HG03460 (cell line): ENCODE measurements around the gene EIF4G1.
"Not testable (repeated sequence)": the region's sequence is repeated elsewhere in the genome, so short reads cannot be mapped to it uniquely, and the experiment has no call there.

Experiments
- ATAC-seq: cut with Tn5 transposase; IDR thresholded peaks from one replicate; pipeline ENCODE4 v1.9.1; 2021; ENCODE audit not compliant: unreplicated experiment

Gene EIF4G1

DNA sequence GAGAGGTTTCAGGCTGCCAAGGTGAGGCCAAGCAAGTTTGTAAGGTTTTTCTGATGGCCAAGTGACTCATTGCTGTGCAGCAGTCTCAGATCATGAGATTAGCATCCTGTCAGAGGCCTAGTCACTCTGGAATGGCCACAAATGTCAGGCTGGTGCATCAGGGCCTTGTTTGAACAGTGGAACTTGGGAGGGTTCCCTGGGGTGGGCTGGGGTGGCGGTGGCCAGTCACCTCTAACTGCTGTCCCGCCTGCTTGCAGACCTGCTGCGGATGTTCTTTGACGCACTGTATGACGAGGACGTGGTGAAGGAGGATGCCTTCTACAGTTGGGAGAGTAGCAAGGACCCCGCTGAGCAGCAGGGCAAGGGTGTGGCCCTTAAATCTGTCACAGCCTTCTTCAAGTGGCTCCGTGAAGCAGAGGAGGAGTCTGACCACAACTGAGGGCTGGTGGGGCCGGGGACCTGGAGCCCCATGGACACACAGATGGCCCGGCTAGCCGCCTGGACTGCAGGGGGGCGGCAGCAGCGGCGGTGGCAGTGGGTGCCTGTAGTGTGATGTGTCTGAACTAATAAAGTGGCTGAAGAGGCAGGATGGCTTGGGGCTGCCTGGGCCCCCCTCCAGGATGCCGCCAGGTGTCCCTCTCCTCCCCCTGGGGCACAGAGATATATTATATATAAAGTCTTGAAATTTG is 20.2 kb downstream of the EIF4G1 start:
- no peak for ATAC-seq

DNA sequence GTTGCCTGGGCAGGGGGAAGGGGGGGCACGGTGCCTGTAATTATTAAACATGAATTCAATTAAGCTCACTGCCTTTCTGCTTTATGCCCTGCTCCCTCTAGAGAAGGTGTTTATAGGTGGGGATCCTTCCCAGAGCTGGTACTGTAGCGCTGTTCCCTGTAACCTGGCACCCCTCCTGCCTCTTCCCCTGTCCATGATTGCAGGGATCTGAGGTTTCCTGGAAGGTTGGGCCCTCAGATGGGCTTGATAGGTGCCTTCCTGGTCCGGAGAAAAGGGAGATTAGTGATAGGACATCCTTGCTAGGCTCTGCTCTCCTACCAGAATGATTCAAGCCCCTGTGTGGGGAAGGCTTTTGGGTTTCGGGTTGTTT is 20.9 kb downstream of the EIF4G1 start:
- no peak for ATAC-seq

DNA sequence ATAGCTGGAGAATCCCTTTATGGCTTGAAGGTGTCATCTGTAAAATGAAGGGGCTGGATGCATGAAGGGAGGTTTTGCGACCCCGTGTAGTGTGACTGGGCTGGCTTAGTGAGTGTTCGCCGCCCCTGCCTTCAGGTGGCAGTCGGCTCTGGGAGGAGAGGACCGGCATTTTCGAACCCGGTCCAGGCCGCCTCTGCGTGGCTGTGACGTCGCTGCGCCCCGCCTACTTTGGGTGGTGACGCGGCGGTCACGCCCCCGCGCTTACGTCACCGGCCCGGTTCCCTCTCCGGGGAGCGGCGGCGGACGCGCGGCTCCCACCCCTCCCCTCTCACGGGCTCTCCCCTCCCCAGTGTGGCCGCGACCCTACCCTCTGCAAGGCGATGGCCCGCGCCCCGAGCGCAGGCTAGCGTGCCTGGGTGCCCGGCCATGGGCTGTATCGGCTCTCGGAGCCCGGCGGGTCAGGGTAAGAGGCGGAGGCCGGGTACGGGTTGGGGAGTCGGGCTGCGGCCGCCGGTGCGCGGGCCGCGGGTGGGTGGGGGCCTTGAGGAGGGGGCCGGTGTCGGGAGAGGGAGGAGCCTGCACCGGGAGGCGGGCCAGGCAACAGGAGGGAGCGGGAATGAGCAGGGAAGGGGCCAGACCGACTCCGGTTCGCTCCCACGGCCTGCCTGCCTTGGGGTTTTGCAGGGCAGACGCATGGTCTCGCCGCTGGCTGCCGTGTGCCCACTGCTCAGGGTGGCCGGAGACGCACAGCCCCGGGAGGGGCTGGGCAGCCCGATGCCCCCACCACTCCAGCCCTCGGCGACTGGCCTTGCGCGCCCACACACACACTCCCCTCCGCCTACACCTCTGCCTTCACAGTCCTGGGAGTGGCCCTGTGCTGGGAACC is 21.5 kb downstream of the EIF4G1 start:
- ATAC-seq, result peak; percentile 76

DNA sequence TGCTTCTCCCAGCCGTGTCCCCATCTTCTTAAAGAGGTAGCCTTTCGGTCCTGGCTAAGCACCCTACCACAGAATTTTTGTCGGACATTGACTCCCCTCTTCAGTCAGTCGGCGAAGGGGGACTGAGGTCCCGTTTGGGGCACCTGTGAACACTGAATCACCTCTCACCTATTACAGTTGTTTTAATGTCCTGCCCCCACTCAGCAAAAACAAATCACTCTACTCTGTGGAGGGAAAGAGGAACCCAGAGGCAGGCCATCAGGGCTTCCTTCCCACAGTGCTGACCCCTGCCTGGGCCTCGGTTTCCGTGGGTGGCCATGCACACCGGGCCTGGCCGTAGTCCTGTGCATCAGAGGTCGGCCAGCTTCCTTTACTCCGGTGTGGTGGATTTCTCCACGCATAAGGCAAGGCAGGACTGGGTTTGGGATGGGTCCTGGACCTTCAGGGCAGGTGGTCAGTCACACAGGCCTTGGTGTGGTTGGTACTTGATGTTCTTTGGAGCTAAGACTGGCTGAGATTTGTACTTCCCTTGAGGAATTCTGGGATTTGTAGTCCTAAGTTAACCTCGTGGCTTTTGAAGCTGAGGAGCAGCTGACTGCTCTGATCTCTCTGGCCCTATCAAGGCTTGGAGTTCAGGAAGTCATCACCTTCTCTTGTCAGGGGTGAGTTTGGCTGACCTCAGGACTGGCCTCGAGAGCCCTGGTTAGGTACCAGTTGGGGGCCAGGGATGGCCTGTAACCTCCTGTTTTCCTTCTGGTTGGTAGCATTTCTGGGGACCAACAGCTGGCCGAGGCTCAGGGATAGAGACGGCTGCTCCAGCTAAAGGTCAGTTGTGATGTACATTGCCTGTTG is 22.4 kb downstream of the EIF4G1 start:
- ATAC-seq, result no peak

DNA sequence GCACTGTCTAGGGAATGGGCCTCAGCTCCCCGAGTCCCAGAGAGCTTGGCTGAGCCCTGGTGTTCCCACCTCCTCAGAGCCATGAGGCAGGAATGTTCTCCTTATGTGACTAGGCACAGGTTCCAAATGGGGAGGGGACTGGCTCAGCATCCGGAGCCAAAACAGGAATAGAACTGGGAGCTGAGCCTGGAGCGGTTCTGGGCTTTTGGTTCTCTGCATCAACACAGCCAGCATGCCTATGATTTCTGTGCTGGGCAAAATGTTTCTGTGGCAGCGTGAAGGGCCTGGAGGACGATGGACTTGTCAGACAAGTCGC is 23.0 kb downstream of the EIF4G1 start, which contains the start of gene FAM131A:
Gene FAM131A, plus strand, starts transcription at position 202 of the 316 bp plus-strand sequence. Its CDS starts 31 bp downstream, at position 233.
- no peak for ATAC-seq

DNA sequence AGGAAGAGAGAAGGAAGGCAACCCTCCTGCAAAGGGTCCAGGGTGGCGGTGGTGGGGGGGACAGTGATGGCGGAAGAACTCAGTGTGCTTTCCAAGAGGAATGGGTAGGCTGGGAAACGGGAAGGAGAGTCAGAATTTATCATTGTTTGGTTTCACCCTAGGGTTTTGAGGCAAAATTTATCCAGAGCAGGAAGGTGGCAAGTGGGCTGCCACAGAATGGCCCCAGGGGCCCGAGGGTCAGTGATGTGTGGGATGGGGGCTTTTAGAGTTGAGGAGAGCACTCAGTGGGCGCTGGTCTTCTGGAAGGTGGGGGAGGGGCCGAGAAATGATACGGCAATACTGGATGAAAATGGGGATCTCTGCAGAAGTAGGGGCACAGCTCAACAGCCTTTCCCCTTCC is 23.6 kb downstream of the EIF4G1 start:
- no peak for ATAC-seq

DNA sequence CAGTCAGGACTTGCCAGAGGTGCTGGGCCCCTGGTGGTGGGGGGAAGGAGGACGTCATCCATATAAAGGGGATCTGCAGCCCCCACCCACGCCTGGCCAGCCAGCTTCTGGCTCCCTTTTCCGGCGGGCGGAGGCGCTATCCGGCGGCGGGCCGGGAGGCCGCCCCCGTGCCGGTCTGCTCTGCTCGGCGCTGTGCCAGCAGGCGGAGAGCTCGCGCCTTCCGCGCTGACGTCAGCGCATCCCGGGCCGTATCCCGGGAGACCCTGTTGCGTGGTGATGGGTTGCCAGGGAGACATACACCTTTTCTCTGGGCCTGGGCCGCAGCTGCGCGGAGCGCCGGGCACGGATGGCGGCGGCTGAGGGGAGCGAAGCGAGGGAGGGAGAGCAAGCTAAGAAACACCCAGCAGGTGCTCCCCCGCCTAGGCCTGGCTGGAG is 24.1 kb downstream of the EIF4G1 start:
- no peak for ATAC-seq

DNA sequence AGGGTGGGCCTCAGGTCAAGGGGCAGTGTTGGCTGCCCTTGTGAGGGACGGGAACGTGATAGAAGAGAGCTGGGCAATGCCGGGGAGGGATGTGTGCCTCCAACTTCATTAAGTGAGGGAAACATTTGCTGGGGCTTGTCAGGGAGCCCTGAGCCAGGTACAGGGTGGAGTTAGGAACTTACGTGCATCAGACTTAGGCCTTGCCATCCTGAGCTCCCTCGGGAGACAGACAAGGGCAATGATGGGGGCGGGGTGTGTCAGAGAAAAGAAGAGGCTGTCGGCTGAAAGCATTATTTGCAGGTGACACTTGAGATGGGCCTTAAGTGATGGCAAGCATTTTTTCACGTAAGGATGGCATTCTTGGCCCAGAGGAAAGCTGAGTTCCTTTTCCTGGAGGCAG is 24.6 kb downstream of the EIF4G1 start:
- no peak for ATAC-seq

DNA sequence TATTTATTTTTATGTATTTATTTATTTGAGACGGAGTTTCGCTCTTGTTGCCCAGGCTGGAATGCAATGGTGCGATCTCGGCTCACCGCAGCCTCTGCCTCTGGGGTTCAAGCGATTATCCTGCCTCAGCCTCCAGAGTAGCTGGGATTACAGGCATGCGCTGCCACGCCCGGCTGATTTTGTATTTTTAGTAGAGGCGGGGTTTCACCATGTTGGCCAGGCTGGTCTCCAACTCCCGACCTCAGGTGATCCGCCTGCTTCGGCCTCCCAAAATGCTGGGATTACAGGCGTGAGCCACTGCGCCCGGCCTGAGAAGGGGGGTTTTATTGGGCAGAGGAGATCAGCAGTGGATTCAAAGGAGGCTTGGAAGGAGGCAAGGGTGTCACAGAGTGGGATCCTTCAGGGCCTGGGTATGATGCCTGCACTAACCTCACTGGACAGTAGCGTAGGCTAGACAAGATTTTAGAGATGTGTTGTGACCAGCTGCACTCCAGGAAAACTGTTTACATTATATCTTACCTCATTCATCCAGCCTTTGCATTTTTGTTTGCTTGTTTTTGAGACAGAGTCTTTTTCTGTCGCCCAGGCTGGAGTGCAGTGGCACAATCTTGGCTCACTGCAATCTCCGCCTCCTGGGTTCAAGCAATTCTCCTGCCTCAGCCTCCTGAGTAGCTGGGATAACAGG is 25.2 kb downstream of the EIF4G1 start:
- not testable (repeated sequence) for ATAC-seq

DNA sequence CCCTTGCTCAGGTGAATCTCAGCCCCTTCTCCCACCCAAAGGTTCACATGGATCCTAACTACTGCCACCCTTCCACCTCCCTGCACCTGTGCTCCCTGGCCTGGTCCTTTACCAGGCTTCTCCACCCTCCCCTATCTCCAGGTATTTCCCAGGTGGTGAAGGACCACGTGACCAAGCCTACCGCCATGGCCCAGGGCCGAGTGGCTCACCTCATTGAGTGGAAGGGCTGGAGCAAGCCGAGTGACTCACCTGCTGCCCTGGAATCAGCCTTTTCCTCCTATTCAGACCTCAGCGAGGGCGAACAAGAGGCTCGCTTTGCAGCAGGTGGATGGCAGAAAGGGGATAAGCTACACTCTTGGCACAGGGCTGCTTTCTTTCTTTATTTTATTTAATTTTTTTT is 27.5 kb downstream of the EIF4G1 start:
- ATAC-seq, result no peak

DNA sequence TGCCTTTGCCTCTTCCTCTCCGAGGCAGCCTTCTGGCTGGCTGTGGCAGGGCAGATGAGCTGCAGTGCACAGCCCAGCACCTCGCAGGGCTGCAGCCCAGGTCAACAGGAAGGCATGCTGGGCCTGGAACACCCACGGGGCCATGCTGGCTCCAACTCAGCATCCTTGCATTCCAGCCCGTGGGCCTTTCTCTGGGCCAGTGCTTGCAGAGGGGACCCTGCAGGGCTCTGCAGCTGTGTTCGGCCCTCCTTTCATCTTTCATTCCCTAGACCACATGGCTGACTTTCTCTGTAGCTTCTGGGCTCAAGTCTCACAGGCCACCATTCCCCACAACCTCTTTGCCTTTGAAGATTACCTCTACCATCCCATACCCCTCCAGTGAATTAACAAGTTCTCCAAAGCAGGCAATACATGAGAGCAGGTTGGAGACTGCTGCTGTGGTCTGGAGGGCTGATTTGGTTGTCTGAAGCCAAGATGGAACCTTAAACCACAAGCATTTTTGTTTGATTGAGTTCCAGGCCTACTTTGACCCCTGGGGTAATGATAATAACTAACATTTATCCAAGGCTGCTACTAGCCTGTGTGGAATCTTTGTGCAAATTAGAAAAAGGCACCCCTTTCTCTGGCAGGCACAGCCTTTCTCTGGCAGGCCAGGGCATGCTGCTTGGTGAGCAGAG is 28.9 kb downstream of the EIF4G1 start:
- no peak for ATAC-seq

DNA sequence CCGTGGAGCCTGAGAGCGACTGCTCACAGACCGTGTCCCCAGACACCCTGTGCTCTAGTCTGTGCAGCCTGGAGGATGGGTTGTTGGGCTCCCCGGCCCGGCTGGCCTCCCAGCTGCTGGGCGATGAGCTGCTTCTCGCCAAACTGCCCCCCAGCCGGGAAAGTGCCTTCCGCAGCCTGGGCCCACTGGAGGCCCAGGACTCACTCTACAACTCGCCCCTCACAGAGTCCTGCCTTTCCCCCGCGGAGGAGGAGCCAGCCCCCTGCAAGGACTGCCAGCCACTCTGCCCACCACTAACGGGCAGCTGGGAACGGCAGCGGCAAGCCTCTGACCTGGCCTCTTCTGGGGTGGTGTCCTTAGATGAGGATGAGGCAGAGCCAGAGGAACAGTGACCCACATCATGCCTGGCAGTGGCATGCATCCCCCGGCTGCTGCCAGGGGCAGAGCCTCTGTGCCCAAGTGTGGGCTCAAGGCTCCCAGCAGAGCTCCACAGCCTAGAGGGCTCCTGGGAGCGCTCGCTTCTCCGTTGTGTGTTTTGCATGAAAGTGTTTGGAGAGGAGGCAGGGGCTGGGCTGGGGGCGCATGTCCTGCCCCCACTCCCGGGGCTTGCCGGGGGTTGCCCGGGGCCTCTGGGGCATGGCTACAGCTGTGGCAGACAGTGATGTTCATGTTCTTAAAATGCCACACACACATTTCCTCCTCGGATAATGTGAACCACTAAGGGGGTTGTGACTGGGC is 30.3 kb downstream of the EIF4G1 start:
- no peak for ATAC-seq

DNA sequence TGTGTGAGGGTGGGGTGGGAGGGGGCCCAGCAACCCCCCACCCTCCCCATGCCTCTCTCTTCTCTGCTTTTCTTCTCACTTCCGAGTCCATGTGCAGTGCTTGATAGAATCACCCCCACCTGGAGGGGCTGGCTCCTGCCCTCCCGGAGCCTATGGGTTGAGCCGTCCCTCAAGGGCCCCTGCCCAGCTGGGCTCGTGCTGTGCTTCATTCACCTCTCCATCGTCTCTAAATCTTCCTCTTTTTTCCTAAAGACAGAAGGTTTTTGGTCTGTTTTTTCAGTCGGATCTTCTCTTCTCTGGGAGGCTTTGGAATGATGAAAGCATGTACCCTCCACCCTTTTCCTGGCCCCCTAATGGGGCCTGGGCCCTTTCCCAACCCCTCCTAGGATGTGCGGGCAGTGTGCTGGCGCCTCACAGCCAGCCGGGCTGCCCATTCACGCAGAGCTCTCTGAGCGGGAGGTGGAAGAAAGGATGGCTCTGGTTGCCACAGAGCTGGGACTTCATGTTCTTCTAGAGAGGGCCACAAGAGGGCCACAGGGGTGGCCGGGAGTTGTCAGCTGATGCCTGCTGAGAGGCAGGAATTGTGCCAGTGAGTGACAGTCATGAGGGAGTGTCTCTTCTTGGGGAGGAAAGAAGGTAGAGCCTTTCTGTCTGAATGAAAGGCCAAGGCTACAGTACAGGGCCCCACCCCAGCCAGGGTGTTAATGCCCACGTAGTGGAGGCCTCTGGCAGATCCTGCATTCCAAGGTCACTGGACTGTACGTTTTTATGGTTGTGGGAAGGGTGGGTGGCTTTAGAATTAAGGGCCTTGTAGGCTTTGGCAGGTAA is 31.1 kb downstream of the EIF4G1 start:
- ATAC-seq, result no peak

DNA sequence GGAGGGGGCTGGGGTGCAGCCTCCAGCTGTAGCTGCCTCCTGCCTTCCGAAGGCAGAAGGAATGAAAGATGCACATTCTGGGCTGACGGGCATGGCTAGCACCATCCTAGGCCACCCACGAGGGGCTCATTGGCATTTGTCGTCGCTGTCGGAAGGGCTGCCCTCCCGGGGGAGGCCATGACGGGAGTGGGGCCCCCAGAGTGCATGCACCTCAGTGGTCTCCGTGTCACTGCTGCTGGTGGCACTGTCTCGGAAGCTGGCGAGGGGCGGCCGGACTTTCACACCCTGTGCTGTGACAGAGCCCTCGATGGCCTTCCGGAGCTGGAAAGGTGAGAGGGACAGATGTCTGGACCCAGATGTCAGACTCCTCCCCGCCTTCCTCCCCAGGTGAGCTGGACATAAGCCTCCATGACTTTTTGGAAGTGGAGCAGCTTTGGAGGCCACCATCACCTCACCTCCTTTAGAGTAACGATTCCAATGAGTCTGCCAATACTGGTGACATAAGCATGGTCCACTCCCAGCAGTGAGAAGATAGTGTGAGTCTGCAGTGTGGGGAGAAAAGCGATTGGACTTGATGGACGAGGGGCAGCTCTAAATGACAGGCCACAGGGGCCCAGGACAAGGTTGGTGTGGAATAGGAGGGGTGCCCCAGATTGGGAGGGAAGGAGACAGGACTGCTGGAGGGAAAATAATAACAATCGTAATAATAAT is 32.2 kb downstream of the EIF4G1 start:
- no peak for ATAC-seq

DNA sequence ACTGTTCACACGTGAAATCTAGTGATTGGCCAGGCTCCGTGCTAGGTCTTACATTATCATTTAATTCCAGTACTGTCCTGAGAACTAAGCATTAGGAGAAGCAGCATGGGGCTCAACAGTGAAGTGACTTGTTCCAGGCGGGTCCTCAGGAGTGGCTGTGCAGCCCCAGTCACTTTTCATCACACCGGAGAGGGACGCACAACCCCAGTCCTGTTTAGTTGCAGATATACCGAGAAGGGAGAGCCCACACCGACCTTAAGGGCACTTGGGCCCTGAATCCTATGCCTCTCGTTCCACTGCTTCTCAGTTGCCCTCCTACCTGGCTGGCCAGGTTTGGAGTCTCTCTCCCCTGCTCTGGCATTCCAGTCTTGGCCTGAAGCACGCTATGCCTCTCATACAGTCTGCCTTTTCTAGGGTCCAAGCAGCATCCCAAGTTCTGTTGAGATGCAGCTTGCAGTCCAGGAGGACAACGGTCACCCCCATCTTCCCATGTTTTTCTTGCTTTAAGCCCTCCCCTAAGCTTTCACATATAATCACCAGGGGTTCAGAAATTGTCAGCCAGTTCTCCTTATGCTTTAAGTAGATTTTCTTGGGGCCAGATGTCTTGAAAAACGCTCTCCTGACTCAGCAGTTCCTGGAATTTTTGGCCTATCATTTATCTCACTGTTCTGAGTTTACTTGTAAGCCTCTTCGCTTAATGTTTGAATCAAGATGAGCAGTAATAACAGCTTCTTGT is 33.1 kb downstream of the EIF4G1 start:
- ATAC-seq, result no peak

DNA sequence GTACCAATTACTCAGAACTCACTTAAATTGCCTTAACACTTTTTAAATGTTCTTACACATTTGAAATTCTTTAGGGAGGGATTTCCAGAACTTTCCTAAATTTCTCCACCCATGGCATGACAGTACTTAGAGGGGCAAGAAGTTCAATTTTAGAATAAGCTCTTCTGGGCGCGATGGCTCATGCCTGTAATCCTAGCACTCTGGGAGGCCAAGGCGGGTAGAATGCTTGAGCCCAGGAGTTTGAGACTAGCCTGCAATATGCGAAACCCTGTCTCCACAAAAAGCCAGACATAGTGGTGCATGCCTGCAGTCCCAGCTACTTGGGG is 33.6 kb downstream of the EIF4G1 start:
- no peak for ATAC-seq

DNA sequence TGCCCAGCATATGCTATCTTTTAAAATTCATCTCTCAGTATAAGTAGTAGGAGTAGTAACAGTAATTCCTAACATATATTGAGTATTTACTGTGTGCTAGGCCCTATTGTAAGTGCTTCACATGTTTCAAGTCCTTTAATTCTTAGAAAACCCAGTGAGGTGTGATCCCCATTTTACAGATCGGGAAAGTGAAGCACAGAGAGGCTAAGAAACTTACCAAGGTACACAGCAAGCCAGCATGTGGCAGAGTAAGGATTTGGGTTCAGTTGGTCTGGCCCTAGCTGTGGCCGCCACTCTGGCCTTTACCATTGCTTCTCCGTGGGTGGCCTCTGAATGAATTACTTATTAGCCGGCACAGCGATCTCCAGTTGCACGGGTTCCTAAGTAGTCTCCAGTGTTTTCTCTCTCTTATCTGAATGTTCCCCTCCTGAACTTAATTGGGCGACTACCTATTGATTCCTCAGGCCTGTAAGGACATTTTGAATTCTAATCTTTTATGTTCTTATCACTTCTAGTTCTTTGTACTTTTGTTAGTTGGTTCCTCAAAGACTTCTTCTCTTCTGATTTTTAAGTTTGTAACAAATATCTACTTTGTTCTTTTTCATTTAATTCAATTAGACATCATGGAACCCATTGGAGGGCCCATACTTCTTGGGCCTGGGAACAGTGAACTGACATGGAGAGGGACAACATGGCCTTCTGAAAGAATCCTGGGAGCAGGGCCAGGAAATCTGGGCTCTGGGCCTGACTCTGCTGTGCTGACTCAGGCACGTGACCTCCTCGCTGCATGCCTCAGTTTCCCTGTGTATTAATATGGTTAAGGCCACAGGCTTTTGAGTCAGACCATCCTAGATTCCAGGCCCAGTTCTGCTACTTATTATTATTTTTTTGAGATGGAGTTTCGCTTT is 35.4 kb downstream of the EIF4G1 start:
- no peak for ATAC-seq
